Peyer's patch (tissue), 4 donors: ENCODE data around the gene SLC47A2.

ENCODE experiments used
- CTCF ChIP-seq, 6 experiments: fragments of 450-650 bp in 4 of 6; fragments of 200-600 bp in 2 of 6; sonication (generic) in 1 of 6; IDR thresholded peaks; one replicate each; pipeline ENCODE4 v1.5.1; 2017 to 2019; ENCODE audit warnings: antibody characterized with exemption in 6 of 6, mild to moderate bottlenecking in 3 of 6, moderate library complexity in 1 of 6
- POLR2A ChIP-seq, 2 donors: fragments of 450-650 bp; IDR thresholded peaks; one replicate each; pipeline ENCODE4 v1.5.1; 2017; ENCODE audit warnings: antibody characterized with exemption in 2 of 2, mild to moderate bottlenecking in 2 of 2, moderate library complexity in 2 of 2

- no peak for TF ChIP-seq CTCF (IDR thresholded peaks at IDR 0.05)
- TF ChIP-seq POLR2A (IDR thresholded peaks at IDR 0.05), result no peak
Measured at GRCh38 chr17:19730843-19731242, 14.5 kb upstream of the SLC47A2 start.
